ENCODE data around the gene SELENON.

SELENON gene

GRCh38 chr1:25810341-25811299 is 10.6 kb downstream of the SELENON start:
- peak; percentile 82 for DNase-seq

GRCh38 chr1:25811384-25812082 is 11.5 kb downstream of the SELENON start:
- no peak for DNase-seq

- DNase-seq = no peak
Measured at GRCh38 chr1:25813071-25813733, 13.2 kb downstream of the SELENON start.

GRCh38 chr1:25813734-25814471 is 13.9 kb downstream of the SELENON start:
- no peak for DNase-seq

- DNase-seq = no peak
Measured at GRCh38 chr1:25814549-25815087, 14.6 kb downstream of the SELENON start.

GRCh38 chr1:25815208-25816111 is 15.5 kb downstream of the SELENON start:
- DNase-seq = no peak

- no peak for DNase-seq
Measured at GRCh38 chr1:25816112-25816718, 16.2 kb downstream of the SELENON start.

GRCh38 chr1:25817840-25818501 is 18.0 kb downstream of the SELENON start:
- no peak for DNase-seq

- DNase-seq = no peak
Measured at GRCh38 chr1:25818569-25818968, 18.6 kb downstream of the SELENON start.

GRCh38 chr1:25819491-25820246 is 19.7 kb downstream of the SELENON start, which contains the start of gene MTFR1L:
Gene MTFR1L (plus strand): TSS chr1:25819954. CDS start chr1:25823105, 3,151 bp downstream.
- DNase-seq = peak; percentile 93

- peak; percentile 65 for DNase-seq
Measured at GRCh38 chr1:25820247-25821111, 20.5 kb downstream of the SELENON start.

GRCh38 chr1:25821112-25821476 is 21.1 kb downstream of the SELENON start:
- DNase-seq = no peak

GRCh38 chr1:25821630-25822091 is 21.7 kb downstream of the SELENON start:
- DNase-seq = no peak

- DNase-seq = no peak
Measured at GRCh38 chr1:25825605-25826004, 25.6 kb downstream of the SELENON start.

GRCh38 chr1:25826571-25826970 is 26.6 kb downstream of the SELENON start:
- no peak for DNase-seq

GRCh38 chr1:25828491-25828890 is 28.5 kb downstream of the SELENON start:
- no peak for DNase-seq

- DNase-seq = no peak
Measured at GRCh38 chr1:25829046-25829445, 29.1 kb downstream of the SELENON start.

- no peak for DNase-seq
Measured at GRCh38 chr1:25831569-25832196, 31.7 kb downstream of the SELENON start.
